ENCODE results near the gene PRR5. TPM values are rescaled to one million over a fixed set of nuclear protein-coding genes. Genes with fewer than 3 reads are reported as not detected.

PRR5 gene
- total RNA-seq, 1 experiment from 2014 or later, result 26.9 TPM

- no peak overlapping the region for H2AFZ ChIP-seq (ENCODE audit: low read depth, low read length, poor library complexity, severe bottlenecking)
- no peaks in the 10 kb centered on the region for H4K20me1 ChIP-seq (ENCODE audit: insufficient read depth)
- H3K9ac ChIP-seq (ENCODE audit: low read length), result no peak overlapping the region
- H3K4me2 ChIP-seq (ENCODE audit: low read length), result no peak overlapping the region
- ATAC-seq, result no peak
- H3K79me2 ChIP-seq (ENCODE audit: insufficient read depth, low read length), result no peaks in the 10 kb centered on the region
- intact Hi-C loops (cut with micrococcal nuclease), result no loop called here
- ChIA-PET RAD21 (ENCODE audit: low non-redundant PET in 1 of 2, low total read pairs in 2 of 2, uncharacterized antibody in 2 of 2, unreplicated experiment in 2 of 2) (no interaction called here), POLR2A (interaction anchor here (0.6 kb wide), 1 partner anchor 1084 kb away, joined by 4 read pairs; no protein-coding TSS in a partner anchor), CTCF (no interaction called here)
- H3K4me3 ChIP-seq (replicated peaks in 1 of 2; ENCODE audit: low read depth in 1 of 2, low read length in 2 of 2), result no peak overlapping the region
- DNase-seq (ENCODE audit: low read depth, low spot score), result no peak
- TF ChIP-seq POLR2AphosphoS5 (IDR thresholded peaks at IDR 0.05; ENCODE audit: low read depth, low read length), result no peak
- no peak for TF ChIP-seq SP1 (IDR thresholded peaks at IDR 0.05; ENCODE audit: low read depth)
- no peak for TF ChIP-seq RAD21 (IDR thresholded peaks at IDR 0.05; ENCODE audit: low read depth)
- TF ChIP-seq CTCF (IDR thresholded peaks at IDR 0.05 in 2 of 3, conservative IDR thresholded peaks at IDR 0.05 in 1 of 3; ENCODE audit: borderline replicate concordance in 1 of 3, insufficient read depth in 1 of 3, low read depth in 2 of 3, low read length in 2 of 3), result no peak
- no peak for TF ChIP-seq REST (IDR thresholded peaks at IDR 0.05; ENCODE audit: low read depth)
- no peak for TF ChIP-seq FOSL1 (IDR thresholded peaks at IDR 0.05; ENCODE audit: low read depth)
- TF ChIP-seq ZFX (IDR thresholded peaks at IDR 0.05), result no peak
- TF ChIP-seq ELF1 (IDR thresholded peaks at IDR 0.05; ENCODE audit: borderline replicate concordance, low read depth), result no peak
- TF ChIP-seq ZNF274 (IDR thresholded peaks at IDR 0.05; ENCODE audit: low read depth, low read length), result no peak
- no peak for TF ChIP-seq CEBPB (IDR thresholded peaks at IDR 0.05; ENCODE audit: low read depth)
- no peak for TF ChIP-seq SIN3A (IDR thresholded peaks at IDR 0.05; ENCODE audit: low read depth)
- no peak for TF ChIP-seq EZH2phosphoT487 (IDR thresholded peaks at IDR 0.05; ENCODE audit: borderline replicate concordance)
- no peak for TF ChIP-seq JUND (IDR thresholded peaks at IDR 0.05)
- no peak for TF ChIP-seq SRF (IDR thresholded peaks at IDR 0.05; ENCODE audit: low read depth)
- no peak for TF ChIP-seq MAX (IDR thresholded peaks at IDR 0.05)
- no peak for TF ChIP-seq ATF3 (IDR thresholded peaks at IDR 0.05)
- TF ChIP-seq YY1 (IDR thresholded peaks at IDR 0.05; ENCODE audit: extremely low read depth, insufficient replicate concordance, low read depth, low read length), result no peak
- TF ChIP-seq EZH2 (IDR thresholded peaks at IDR 0.05), result no peak
- no peak for TF ChIP-seq TCF7L2 (IDR thresholded peaks at IDR 0.05; ENCODE audit: borderline replicate concordance, extremely low read depth, insufficient read depth, insufficient read length)
- no peaks in the 10 kb centered on the region for H3K9me3 ChIP-seq (ENCODE audit: control insufficient read depth in 1 of 2, insufficient read depth in 1 of 2, low read depth in 1 of 2, low read length in 2 of 2)
- H3K9me2 ChIP-seq (ENCODE audit: insufficient read depth), result no peaks in the 10 kb centered on the region
- H3K27ac ChIP-seq (ENCODE audit: low read depth, low read length), result no peak overlapping the region
- no peaks in the 10 kb centered on the region; a peak in 1 of 4 replicates for H3K4me1 ChIP-seq (ENCODE audit: control insufficient read depth in 1 of 2, insufficient read depth in 2 of 2, low read length in 2 of 2)
- BruUV-seq (replicated peaks), result no TSS peak
- no peaks in the 10 kb centered on the region for H3K27me3 ChIP-seq (ENCODE audit: insufficient read depth, low read length)
- no peaks in the 10 kb centered on the region; a peak in 3 of 4 replicates for H3K36me3 ChIP-seq (ENCODE audit: control insufficient read depth in 1 of 2, insufficient read depth in 2 of 2, low read length in 2 of 2)
Observed at GRCh38 chr22:44726439-44726838, 24.4 kb downstream of the PRR5 start.
